Jurkat, Clone E6-1 (cell line): Measurements from ENCODE around the gene CLASP2.

ENCODE experiments used
- DNase-seq: peaks from one replicate; pipeline ENCODE4 v3.0.0-alpha.2; 2011; ENCODE audit warnings: low read depth, low spot score
- H3K4me3 ChIP-seq: 2 replicates; pipeline ENCODE4 v1.5.1; 2011; ENCODE audit warnings: mild to moderate bottlenecking, low read length, control low read depth, moderate library complexity

The CLASP2 gene

GRCh38 chr3:33645060-33645647 is 72.9 kb downstream of the CLASP2 start:
- no peak overlapping the region for H3K4me3 ChIP-seq

GRCh38 chr3:33644582-33644981 is 73.5 kb downstream of the CLASP2 start:
- no peak for DNase-seq
- H3K4me3 ChIP-seq = no peak overlapping the region

More at GRCh38 chr3:33645060-33645647, 72.9 kb downstream of the CLASP2 start:
- DNase-seq = peak; percentile 25

- no peak for DNase-seq
- no peak overlapping the region for H3K4me3 ChIP-seq
These were observed 75.2 kb downstream of the CLASP2 start for GRCh38 chr3:33642806-33643205.

GRCh38 chr3:33639889-33640288 is 78.2 kb downstream of the CLASP2 start:
- no peak overlapping the region for H3K4me3 ChIP-seq
- no peak for DNase-seq

GRCh38 chr3:33637482-33637881 is 80.6 kb downstream of the CLASP2 start:
- DNase-seq = no peak
- no peak overlapping the region for H3K4me3 ChIP-seq

- H3K4me3 ChIP-seq = no peak overlapping the region
- DNase-seq = peak; percentile 39
These were observed 81.8 kb downstream of the CLASP2 start for GRCh38 chr3:33636125-33636850.

GRCh38 chr3:33634262-33634661 is 83.8 kb downstream of the CLASP2 start:
- no peak overlapping the region for H3K4me3 ChIP-seq
- DNase-seq = no peak

GRCh38 chr3:33629219-33629618 is 88.8 kb downstream of the CLASP2 start:
- H3K4me3 ChIP-seq = no peak overlapping the region
- no peak for DNase-seq

GRCh38 chr3:33624756-33625155 is 93.3 kb downstream of the CLASP2 start:
- H3K4me3 ChIP-seq = no peak overlapping the region
- no peak for DNase-seq

- no peak for DNase-seq
- H3K4me3 ChIP-seq = no peak overlapping the region
These were observed 105.0 kb downstream of the CLASP2 start for GRCh38 chr3:33613041-33613440.

GRCh38 chr3:33612607-33613006 is 105.4 kb downstream of the CLASP2 start:
- H3K4me3 ChIP-seq = no peak overlapping the region
- no peak for DNase-seq

- no peak overlapping the region for H3K4me3 ChIP-seq
- no peak for DNase-seq
These were observed 115.2 kb downstream of the CLASP2 start for GRCh38 chr3:33602829-33603228.

- H3K4me3 ChIP-seq = no peak overlapping the region
- no peak for DNase-seq
These were observed 120.8 kb downstream of the CLASP2 start for GRCh38 chr3:33597257-33597689.

- no peak for DNase-seq
- H3K4me3 ChIP-seq = no peak overlapping the region
These were observed 125.1 kb downstream of the CLASP2 start for GRCh38 chr3:33592999-33593398.

GRCh38 chr3:33590541-33590940 is 127.5 kb downstream of the CLASP2 start:
- no peak overlapping the region for H3K4me3 ChIP-seq
- no peak for DNase-seq

GRCh38 chr3:33586402-33586801 is 131.7 kb downstream of the CLASP2 start:
- no peak for DNase-seq
- H3K4me3 ChIP-seq = no peak overlapping the region

- H3K4me3 ChIP-seq = no peak overlapping the region
- no peak for DNase-seq
These were observed 135.8 kb downstream of the CLASP2 start for GRCh38 chr3:33582234-33582633.

- no peak overlapping the region for H3K4me3 ChIP-seq
- no peak for DNase-seq
These were observed 136.4 kb downstream of the CLASP2 start for GRCh38 chr3:33581666-33582065.

- no peak overlapping the region for H3K4me3 ChIP-seq
- DNase-seq = no peak
These were observed 138.2 kb downstream of the CLASP2 start for GRCh38 chr3:33579840-33580239.

- H3K4me3 ChIP-seq = no peak overlapping the region
- no peak for DNase-seq
These were observed 138.9 kb downstream of the CLASP2 start for GRCh38 chr3:33579178-33579510.
